Suprapubic skin (tissue), 4 donors: ENCODE data around the gene SIL1. TPM values are rescaled to one million over a fixed set of nuclear protein-coding genes. Genes with fewer than 3 reads are reported as not detected.

Source experiments
- DNase-seq, 2 donors: peaks; one replicate each; pipeline ENCODE4 v3.0.0-alpha.2; 2019; ENCODE audit warnings: low spot score in 2 of 2
- H3K27ac ChIP-seq: fragments of 200-600 bp; sonication (generic); one replicate; pipeline ENCODE4 v1.5.1; 2019
- H3K27me3 ChIP-seq: fragments of 200-600 bp; sonication (generic); one replicate; pipeline ENCODE4 v1.5.1; 2019
- H3K36me3 ChIP-seq: fragments of 200-600 bp; sonication (generic); one replicate; pipeline ENCODE4 v1.5.1; 2019
- H3K4me1 ChIP-seq: fragments of 200-600 bp; sonication (generic); one replicate; pipeline ENCODE4 v1.5.1; 2019
- H3K4me3 ChIP-seq: fragments of 200-600 bp; sonication (generic); one replicate; pipeline ENCODE4 v1.5.1; 2019; ENCODE audit warnings: mild to moderate bottlenecking
- H3K9me3 ChIP-seq: fragments of 200-600 bp; sonication (generic); one replicate; pipeline ENCODE4 v1.5.1; 2019
- CTCF ChIP-seq, 2 donors: fragments of 200-600 bp in 1 of 2; fragments of 450-650 bp in 1 of 2; sonication (generic) in 1 of 2; IDR thresholded peaks; one replicate each; pipeline ENCODE4 v1.5.1; 2016 to 2019; ENCODE audit warnings: antibody characterized with exemption in 2 of 2, mild to moderate bottlenecking in 1 of 2, moderate library complexity in 1 of 2
- EP300 ChIP-seq: sonication (generic); formaldehyde crosslinking; IDR thresholded peaks from one replicate; pipeline ENCODE4 v1.6.1; 2017; ENCODE audit warnings: antibody characterized with exemption
- POLR2A ChIP-seq, 2 donors: fragments of 450-650 bp; IDR thresholded peaks; one replicate each; pipeline ENCODE4 v1.6.1; 2017; ENCODE audit warnings: antibody characterized with exemption in 2 of 2, mild to moderate bottlenecking in 2 of 2, moderate library complexity in 2 of 2
- POLR2AphosphoS5 ChIP-seq, 3 donors: sonication (generic); formaldehyde crosslinking; IDR thresholded peaks; one replicate each; pipeline ENCODE4 v1.6.1; 2017; ENCODE audit warnings: antibody characterized with exemption in 3 of 3
- WGBS: methylation state at CpG from one replicate; pipeline ENCODE4 v1.1.5; 2018; 5-methylcytosine and 5-hydroxymethylcytosine counted together
- total RNA-seq, 4 donors: library from RNA; depleted of rRNA; stranded (reverse); fragments of >200 nt; gene quantifications; one replicate each; pipeline ENCODE4 v1.1.0, GENCODE V29; 2016

SIL1 gene
- total RNA-seq, 4 donors from 2014 or later, result 38.5 to 54.6 (median 41.7) TPM

DNA sequence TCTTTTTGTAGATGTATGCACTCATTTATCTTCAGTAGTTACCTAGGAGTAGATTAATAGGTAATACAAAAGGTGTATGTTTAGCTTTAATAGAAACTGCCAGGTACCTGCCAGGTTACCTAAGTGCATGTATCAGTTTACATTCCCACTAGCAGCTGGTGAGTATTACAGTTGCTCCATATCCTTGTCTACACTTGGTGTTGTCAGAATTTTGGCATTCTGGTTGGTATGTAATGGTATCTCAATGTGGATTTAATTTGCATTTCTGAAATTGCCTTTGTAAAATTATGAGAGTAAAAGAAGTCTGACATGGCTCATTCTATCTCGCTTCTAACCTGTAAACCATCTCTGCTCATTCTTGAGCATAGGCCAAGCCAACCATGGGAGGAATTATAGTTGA, 38.3 kb upstream of the SIL1 start:
- H3K9me3 ChIP-seq, result no peaks in the 10 kb centered on the region
- no peaks in the 10 kb centered on the region for H3K27me3 ChIP-seq
- WGBS, result 97% methylated on average over 1 of the region's 1 CpG
- no peak for DNase-seq
- no peak overlapping the region for H3K27ac ChIP-seq
- no peak overlapping the region for H3K4me3 ChIP-seq
- TF ChIP-seq POLR2A (IDR thresholded peaks at IDR 0.05) (no peak), EP300 (no peak), POLR2AphosphoS5 (IDR thresholded peaks at IDR 0.05) (no peak), CTCF (IDR thresholded peaks at IDR 0.05) (no peak)
- no peaks in the 10 kb centered on the region for H3K4me1 ChIP-seq
- no peaks in the 10 kb centered on the region for H3K36me3 ChIP-seq

GRCh38 chr5:139232147-139232724, 34.1 kb upstream of the SIL1 start:
- TF ChIP-seq POLR2AphosphoS5 (IDR thresholded peaks at IDR 0.05) (no peak), EP300 (no peak), CTCF (IDR thresholded peaks at IDR 0.05) (no peak), POLR2A (IDR thresholded peaks at IDR 0.05) (no peak)
- Histone ChIP-seq H3K4me3 (no peak overlapping the region), H3K36me3 (no peaks in the 10 kb centered on the region), H3K9me3 (no peaks in the 10 kb centered on the region), H3K27ac (no peak overlapping the region), H3K27me3 (no peaks in the 10 kb centered on the region), H3K4me1 (no peaks in the 10 kb centered on the region)
- DNase-seq, result no peak
- WGBS, result 66% methylated on average over 6 of the region's 6 CpGs

DNA sequence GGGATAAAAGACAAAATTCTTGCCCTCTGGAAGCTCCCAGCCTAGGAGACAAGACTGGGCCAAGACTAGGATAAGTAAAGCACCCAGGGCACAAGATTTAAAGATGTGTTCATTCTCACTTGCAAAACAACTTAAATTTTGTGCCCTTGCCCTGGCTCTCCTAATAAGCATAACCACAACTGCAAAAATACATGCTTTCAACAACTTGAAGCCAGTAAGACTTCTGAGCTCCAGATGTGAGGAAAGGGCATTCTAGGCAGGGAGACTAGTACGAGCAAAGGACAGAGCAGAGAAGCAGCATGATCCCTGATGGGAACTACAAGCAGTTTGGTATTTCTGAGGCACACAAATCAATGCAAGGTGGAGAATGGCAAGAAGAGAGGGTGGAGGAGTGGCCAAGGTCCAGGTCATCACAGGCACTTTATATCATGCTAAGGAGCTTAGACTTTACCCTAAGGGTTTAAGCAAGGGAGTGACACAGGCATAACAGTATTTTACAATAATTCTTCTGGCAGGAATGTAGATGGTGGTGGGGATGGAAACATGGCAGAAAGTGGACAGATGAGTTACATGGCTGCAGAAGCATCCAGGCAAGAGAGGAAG, 30.1 kb upstream of the SIL1 start:
- 63% methylated on average over 1 of the region's 1 CpG for WGBS
- Histone ChIP-seq H3K4me1 (no peaks in the 10 kb centered on the region), H3K4me3 (no peak overlapping the region), H3K9me3 (no peaks in the 10 kb centered on the region), H3K27ac (no peak overlapping the region), H3K36me3 (no peaks in the 10 kb centered on the region), H3K27me3 (no peaks in the 10 kb centered on the region)
- TF ChIP-seq EP300 (no peak), POLR2AphosphoS5 (IDR thresholded peaks at IDR 0.05) (no peak), CTCF (IDR thresholded peaks at IDR 0.05) (no peak), POLR2A (IDR thresholded peaks at IDR 0.05) (no peak)
- DNase-seq, result no peak

DNA sequence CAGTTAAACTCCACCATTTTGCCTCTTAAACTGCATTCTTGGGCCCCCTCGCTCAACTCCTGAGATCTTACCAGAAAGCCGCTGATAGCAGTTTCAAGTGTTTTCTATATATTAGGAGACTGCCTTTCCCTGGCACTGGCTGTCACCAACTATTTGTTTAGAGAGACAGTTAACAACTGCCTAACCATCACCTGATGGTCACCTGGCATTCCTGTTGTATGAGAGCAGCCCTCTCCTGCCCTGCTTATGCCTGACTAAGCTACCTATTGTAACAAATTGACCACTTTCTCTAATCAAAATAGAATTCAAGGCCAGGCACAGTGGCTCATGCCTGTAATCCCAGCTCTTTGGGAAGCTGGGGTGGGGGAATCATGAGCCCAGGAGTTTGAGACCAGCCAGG, 28.0 kb upstream of the SIL1 start:
- DNase-seq, result no peak
- Histone ChIP-seq H3K27me3 (no peaks in the 10 kb centered on the region), H3K4me3 (no peak overlapping the region), H3K4me1 (no peaks in the 10 kb centered on the region), H3K27ac (no peak overlapping the region), H3K36me3 (no peaks in the 10 kb centered on the region), H3K9me3 (no peaks in the 10 kb centered on the region)
- WGBS, result 100% methylated on average over 2 of the region's 2 CpGs
- TF ChIP-seq CTCF (IDR thresholded peaks at IDR 0.05), result no peak
- TF ChIP-seq EP300, result no peak

- 75% methylated on average over 3 of the region's 3 CpGs for WGBS
- Histone ChIP-seq H3K27ac (no peak overlapping the region), H3K36me3 (no peaks in the 10 kb centered on the region), H3K9me3 (no peaks in the 10 kb centered on the region), H3K4me3 (peak overlapping the region; percentile 22), H3K27me3 (no peaks in the 10 kb centered on the region), H3K4me1 (no peaks in the 10 kb centered on the region)
- DNase-seq, result no peak
- no peak for TF ChIP-seq POLR2A (IDR thresholded peaks at IDR 0.05)
- no peak for TF ChIP-seq POLR2AphosphoS5 (IDR thresholded peaks at IDR 0.05)
- no peak for TF ChIP-seq EP300
Observed at GRCh38 chr5:139223481-139223880, 25.3 kb upstream of the SIL1 start.
